Esophagus squamous epithelium (tissue), 5 donors: ENCODE measurements around the gene LRRC8E. TPM values are rescaled to one million over a fixed set of nuclear protein-coding genes. Genes with fewer than 3 reads are reported as not detected.

Experiments
- DNase-seq: peaks from one replicate; lab custom pipeline; 2025; lab: John Stamatoyannopoulos, UW
- H3K27ac ChIP-seq, 4 donors: fragments of 200-600 bp; sonication (generic); one replicate each; pipeline ENCODE4 v1.5.1; 2016 to 2019; ENCODE audit warnings: mild to moderate bottlenecking in 1 of 4
- H3K27me3 ChIP-seq, 4 donors: fragments of 200-600 bp; sonication (generic); 1 replicate in 3 of 4; 2 replicates in 1 of 4; pipeline versions ENCODE4 v1.5.1 to v1.6.0; 2017 to 2021; ENCODE audit warnings: antibody characterized with exemption in 1 of 4
- H3K36me3 ChIP-seq, 3 donors: fragments of 200-600 bp; sonication (generic); one replicate each; pipeline ENCODE4 v1.5.1; 2016 to 2019
- H3K4me1 ChIP-seq, 3 donors: fragments of 200-600 bp; sonication (generic); one replicate each; pipeline ENCODE4 v1.5.1; 2017 to 2019
- H3K4me3 ChIP-seq, 4 donors: fragments of 200-600 bp; sonication (generic); 1 replicate in 3 of 4; 2 replicates in 1 of 4; pipeline ENCODE4 v1.5.1; 2016 to 2019; ENCODE audit warnings: mild to moderate bottlenecking in 2 of 4, moderate library complexity in 1 of 4
- H3K9me3 ChIP-seq, 3 donors: fragments of 200-600 bp; sonication (generic); one replicate each; pipeline ENCODE4 v1.5.1; 2016 to 2019
- POLR2A ChIP-seq, 4 donors: fragments of 450-650 bp; IDR thresholded peaks; one replicate each; pipeline ENCODE4 v1.6.1; 2017; ENCODE audit warnings: antibody characterized with exemption in 4 of 4, mild to moderate bottlenecking in 4 of 4, moderate library complexity in 3 of 4
- WGBS, 2 donors: methylation state at CpG; one replicate each; pipeline ENCODE4 v1.1.5; 2018; 5-methylcytosine and 5-hydroxymethylcytosine counted together
- intact Hi-C: fragments of 100-400 bp; cut with DNase I; formaldehyde crosslinking; loops from one replicate; pipeline ENCODE4 v1.15.0; 2022
- total RNA-seq, 4 donors: library from RNA; depleted of rRNA; stranded (reverse); fragments of >200 nt; gene quantifications; one replicate each; pipeline ENCODE4 v1.1.0, GENCODE V29; 2016
- TF ChIP-seq, protein P1 (sequence below), 6 experiments: fragments of 450-650 bp in 4 of 6; fragments of 200-600 bp in 2 of 6; sonication (generic) in 2 of 6; IDR thresholded peaks; one replicate each; pipeline ENCODE4 v1.5.1; 2016 to 2019; ENCODE audit warnings: antibody characterized with exemption in 6 of 6, mild to moderate bottlenecking in 4 of 6, moderate library complexity in 4 of 6
- donor health status: DM: yes; HTN: yes; CAD: no.

LRRC8E gene
- total RNA-seq, 4 donors from 2014 or later: 7.6 to 17.0 (median 9.5) TPM

DNA sequence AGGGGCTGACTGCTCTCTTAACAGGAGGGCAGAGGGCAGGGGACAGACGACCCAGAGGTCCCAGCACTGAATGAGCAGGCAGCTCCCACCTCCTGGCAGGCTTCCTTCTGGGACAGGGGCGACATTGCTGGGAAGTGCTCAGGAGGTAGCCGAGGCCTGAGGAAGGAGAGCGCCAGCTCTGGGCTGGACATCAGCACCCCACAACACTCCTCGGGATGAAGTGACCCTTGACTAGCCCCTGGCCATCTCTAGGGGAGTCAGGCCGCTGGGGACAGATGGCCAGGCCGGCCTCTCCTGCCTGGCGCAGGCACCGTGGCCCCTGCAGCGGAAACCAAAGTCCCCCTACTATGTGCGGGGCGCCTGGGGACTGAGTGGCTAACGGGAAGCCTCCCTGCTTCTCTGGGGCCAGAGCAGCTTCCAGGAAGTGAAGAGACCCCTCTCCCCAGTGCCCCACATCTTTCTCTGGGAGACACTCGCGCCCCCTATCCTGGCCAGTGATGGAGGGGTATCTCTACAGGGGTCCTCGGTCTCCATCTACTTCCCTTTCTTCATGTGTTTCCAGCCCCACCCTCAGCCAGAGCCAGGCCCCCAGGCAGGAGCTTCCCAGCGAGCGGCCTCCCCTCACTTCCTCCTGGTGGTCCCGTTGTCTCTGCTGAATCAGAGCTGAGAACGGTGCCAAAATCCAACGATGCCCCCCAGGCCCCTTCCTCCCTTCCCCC, 24.2 kb upstream of the LRRC8E start:
- WGBS, 2 donors: 40 to 82% methylated on average over 1 to 16 of the region's 21 CpGs

DNA sequence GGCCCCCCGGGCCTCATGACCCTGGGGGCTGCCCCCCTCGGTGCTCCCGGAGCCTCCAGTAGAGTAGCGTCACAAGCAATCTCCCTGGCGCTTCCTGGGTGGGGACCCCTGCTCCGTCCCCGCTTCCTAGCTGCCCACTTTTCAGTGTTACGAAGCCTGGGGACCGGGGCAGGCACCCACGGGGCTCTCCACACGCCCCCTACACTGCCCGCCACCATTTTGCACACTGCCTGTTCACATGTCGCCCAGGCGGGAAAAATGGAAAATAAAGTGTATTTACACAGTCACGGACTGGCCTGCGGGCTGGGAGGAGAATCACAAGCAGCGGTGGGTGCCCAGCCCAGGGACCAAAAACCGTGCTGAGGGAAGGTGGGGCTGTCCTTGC, 23.6 kb upstream of the LRRC8E start:
- intact Hi-C loops: no loop called here
- WGBS, 2 donors: 56 to 60% methylated on average over 9 to 10 of the region's 18 CpGs
- no peak for DNase-seq

More for the DNA sequence above, 24.2 kb upstream of the LRRC8E start:
- Histone ChIP-seq H3K36me3 (peaks cover 0 to 19% (median 0%) of the 10 kb centered on the region in 3 donors), H3K27ac (no peak overlapping the region), H3K4me3 (no peak overlapping the region), H3K4me1 (peaks cover 21 to 69% (median 23%) of the 10 kb centered on the region in 3 donors), H3K27me3 (peaks cover 0 to 93% (median 0%) of the 10 kb centered on the region in 4 donors), H3K9me3 (no peaks in the 10 kb centered on the region)
- no peak for TF ChIP-seq POLR2A (IDR thresholded peaks at IDR 0.05)
- intact Hi-C loops: no loop called here
- no peak for DNase-seq

DNA sequence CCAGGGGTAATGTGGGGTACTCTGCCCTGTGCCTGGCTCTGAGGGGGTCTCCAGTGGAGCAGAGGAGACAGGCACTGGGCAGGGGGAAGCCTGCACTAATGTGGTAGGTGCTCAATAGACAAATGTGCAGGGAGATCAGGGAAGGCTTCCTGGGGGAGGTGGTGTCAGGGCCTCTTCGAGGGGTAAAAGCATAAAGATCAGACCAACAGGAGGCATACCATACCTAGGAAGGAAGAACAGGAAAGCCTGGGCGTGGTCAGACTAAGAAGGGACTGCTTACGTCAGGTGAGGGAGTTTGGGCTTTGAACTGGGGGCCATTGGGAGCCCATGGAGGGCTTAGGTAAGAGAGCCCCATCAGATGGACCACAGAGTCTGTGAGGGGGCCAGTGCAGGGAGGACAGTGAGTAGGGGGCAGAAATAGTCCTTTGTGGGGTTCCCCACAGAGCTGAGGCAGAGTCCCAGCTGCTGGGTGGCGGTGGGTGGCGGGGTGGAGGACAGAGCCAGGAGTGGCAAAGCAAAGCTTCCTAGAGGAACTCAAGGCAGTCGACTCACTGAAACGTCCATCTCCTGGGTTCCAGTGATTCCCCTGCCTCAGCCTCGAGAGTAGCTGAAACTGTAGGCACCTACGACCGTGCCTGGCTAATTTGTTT, 22.9 kb upstream of the LRRC8E start:
- 40 to 41% methylated on average over 10 of the region's 10 CpGs for WGBS, 2 donors
- Histone ChIP-seq H3K27me3 (peaks cover 0 to 81% (median 0%) of the 10 kb centered on the region in 4 donors), H3K9me3 (no peaks in the 10 kb centered on the region), H3K4me3 (no peak overlapping the region), H3K4me1 (peaks cover 24 to 82% (median 33%) of the 10 kb centered on the region in 3 donors), H3K27ac (no peak overlapping the region), H3K36me3 (peaks cover 0 to 7% (median 0%) of the 10 kb centered on the region in 3 donors)
- no peak for DNase-seq
- TF ChIP-seq POLR2A (IDR thresholded peaks at IDR 0.05): no peak
- TF ChIP-seq, protein P1, sequence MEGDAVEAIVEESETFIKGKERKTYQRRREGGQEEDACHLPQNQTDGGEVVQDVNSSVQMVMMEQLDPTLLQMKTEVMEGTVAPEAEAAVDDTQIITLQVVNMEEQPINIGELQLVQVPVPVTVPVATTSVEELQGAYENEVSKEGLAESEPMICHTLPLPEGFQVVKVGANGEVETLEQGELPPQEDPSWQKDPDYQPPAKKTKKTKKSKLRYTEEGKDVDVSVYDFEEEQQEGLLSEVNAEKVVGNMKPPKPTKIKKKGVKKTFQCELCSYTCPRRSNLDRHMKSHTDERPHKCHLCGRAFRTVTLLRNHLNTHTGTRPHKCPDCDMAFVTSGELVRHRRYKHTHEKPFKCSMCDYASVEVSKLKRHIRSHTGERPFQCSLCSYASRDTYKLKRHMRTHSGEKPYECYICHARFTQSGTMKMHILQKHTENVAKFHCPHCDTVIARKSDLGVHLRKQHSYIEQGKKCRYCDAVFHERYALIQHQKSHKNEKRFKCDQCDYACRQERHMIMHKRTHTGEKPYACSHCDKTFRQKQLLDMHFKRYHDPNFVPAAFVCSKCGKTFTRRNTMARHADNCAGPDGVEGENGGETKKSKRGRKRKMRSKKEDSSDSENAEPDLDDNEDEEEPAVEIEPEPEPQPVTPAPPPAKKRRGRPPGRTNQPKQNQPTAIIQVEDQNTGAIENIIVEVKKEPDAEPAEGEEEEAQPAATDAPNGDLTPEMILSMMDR (IDR thresholded peaks at IDR 0.05): no peak
- intact Hi-C loops: no loop called here

More for the DNA sequence above, 23.6 kb upstream of the LRRC8E start:
- TF ChIP-seq POLR2A (IDR thresholded peaks at IDR 0.05): no peak
- TF ChIP-seq, protein P1 (IDR thresholded peaks at IDR 0.05): no peak
- no peak overlapping the region for H3K4me3 ChIP-seq
- H3K36me3 ChIP-seq: peaks cover 0 to 14% (median 0%) of the 10 kb centered on the region in 3 donors
- H3K9me3 ChIP-seq: no peaks in the 10 kb centered on the region
- H3K27me3 ChIP-seq: peaks cover 0 to 88% (median 0%) of the 10 kb centered on the region in 4 donors
- no peak overlapping the region for H3K27ac ChIP-seq
- H3K4me1 ChIP-seq: peaks cover 21 to 75% (median 29%) of the 10 kb centered on the region in 3 donors

DNA sequence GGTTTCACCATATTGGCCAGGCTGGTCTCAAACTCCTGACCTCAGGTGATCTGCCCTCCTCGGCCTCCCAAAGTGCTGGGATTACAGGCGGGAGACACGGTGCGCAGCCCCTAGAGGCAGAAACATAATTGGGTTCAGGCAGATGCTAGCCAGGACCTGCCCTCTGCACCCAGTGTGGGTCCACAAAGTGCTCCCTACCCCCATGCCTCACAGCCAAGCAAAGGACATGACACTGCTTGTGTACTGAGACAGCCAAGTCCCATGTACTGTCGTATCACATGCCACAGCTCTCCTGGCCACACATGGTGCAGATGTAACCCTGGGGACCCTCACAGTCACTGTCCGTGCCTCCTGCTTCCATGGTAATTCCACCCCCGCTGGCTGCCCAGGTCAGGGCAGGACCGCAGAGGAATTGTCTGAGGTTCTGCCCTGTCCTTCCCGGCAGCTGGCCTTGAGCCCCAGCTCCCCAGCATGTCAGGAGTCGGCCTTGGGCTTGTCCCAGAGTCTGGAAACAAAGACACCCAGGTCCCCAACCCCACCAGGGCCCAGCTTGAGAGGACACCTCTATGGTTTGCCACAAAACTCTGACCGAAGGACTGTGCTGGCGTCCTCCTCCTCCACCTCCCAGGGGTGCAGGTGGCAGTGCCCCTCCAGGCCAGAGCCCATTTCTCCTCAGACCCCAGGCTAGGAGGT, 21.8 kb upstream of the LRRC8E start:
- WGBS, 2 donors: 27 to 36% methylated on average over 4 to 5 of the region's 12 CpGs
- Histone ChIP-seq H3K27me3 (peaks cover 0 to 69% (median 0%) of the 10 kb centered on the region in 4 donors), H3K27ac (peak overlapping the region in 1 of 4 donors; percentile 13), H3K4me3 (no peak overlapping the region), H3K4me1 (peaks cover 27 to 88% (median 39%) of the 10 kb centered on the region in 3 donors), H3K9me3 (no peaks in the 10 kb centered on the region), H3K36me3 (no peaks in the 10 kb centered on the region)
- TF ChIP-seq, protein P1 (IDR thresholded peaks at IDR 0.05): no peak
- TF ChIP-seq POLR2A (IDR thresholded peaks at IDR 0.05): no peak
- intact Hi-C loops: no loop called here
- DNase-seq: no peak

DNA sequence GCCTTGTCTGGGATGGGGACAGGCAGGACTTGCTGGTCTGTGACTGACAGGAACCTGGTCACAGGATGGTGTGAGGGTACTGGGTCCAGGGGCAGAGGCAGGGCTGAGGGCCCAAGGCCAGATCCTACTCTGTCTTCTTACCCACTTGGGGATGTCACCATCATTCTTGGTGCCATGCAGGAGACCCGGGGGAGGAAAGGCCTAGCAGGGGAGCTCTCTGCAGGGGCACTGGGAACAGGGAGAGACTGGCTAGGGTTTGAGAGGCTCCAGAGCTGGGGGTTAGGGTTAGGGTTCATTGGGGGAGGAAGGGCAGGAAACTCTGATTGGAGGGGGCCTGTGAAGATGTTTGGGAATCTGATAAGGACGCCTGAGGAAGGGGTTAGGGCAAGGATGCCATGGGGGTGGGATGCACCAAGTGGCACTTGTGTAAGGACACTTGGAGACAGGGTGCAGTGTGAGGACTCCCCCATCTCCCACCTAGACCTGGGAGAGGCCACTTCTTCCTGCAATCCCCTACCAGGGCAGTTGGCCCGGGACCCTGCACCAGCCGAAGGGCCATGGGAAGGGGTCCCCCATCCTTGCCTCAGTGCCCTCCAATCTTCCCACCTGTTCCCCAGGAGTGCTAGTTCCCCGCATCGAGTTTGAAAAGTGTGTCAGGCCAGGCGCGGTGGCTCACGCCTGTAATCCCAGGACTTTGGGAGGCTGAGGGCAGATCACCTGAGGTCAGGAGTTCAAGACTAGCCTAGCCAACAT, 21.0 kb upstream of the LRRC8E start:
- no peak overlapping the region for H3K27ac ChIP-seq
- 69 to 91% methylated on average over 3 to 7 of the region's 9 CpGs for WGBS, 2 donors
- no peak overlapping the region for H3K4me3 ChIP-seq
- peaks cover 0 to 67% (median 1%) of the 10 kb centered on the region in 4 donors for H3K27me3 ChIP-seq
- intact Hi-C loops: no loop called here
- TF ChIP-seq POLR2A (IDR thresholded peaks at IDR 0.05): no peak
- TF ChIP-seq, protein P1 (IDR thresholded peaks at IDR 0.05): no peak
- no peaks in the 10 kb centered on the region for H3K36me3 ChIP-seq
- no peaks in the 10 kb centered on the region for H3K9me3 ChIP-seq
- peaks cover 26 to 88% (median 38%) of the 10 kb centered on the region in 3 donors for H3K4me1 ChIP-seq
- no peak for DNase-seq
